HG02943 (cell line): Measurements from ENCODE around the gene ASCC1.
"Not testable (repeated sequence)": the region's sequence is repeated elsewhere in the genome, so short reads cannot be mapped to it uniquely, and the experiment has no call there.

Experiments
- ATAC-seq: cut with Tn5 transposase; IDR thresholded peaks from one replicate; pipeline ENCODE4 v1.9.1; 2021; ENCODE audit warnings: mild to moderate bottlenecking, low read depth, moderate library complexity; ENCODE audit not compliant: unreplicated experiment

ASCC1 gene

GRCh38 chr10:72249176-72249862, 33.2 kb upstream of the ASCC1 start:
- ATAC-seq = not testable (repeated sequence)

GRCh38 chr10:72248468-72249151, 32.5 kb upstream of the ASCC1 start:
- peak; percentile 84 for ATAC-seq

GRCh38 chr10:72245949-72246525, 30.0 kb upstream of the ASCC1 start:
- ATAC-seq = no peak

GRCh38 chr10:72244573-72245038, 28.5 kb upstream of the ASCC1 start:
- ATAC-seq = no peak

GRCh38 chr10:72243822-72244437, 27.9 kb upstream of the ASCC1 start:
- no peak for ATAC-seq

GRCh38 chr10:72242675-72243074, 26.6 kb upstream of the ASCC1 start:
- ATAC-seq = no peak

- no peak for ATAC-seq
These were observed 25.7 kb upstream of the ASCC1 start for GRCh38 chr10:72241691-72242252.

GRCh38 chr10:72240371-72240770, 24.3 kb upstream of the ASCC1 start:
- no peak for ATAC-seq

- no peak for ATAC-seq
These were observed 23.3 kb upstream of the ASCC1 start for GRCh38 chr10:72239409-72239808.

- no peak for ATAC-seq
These were observed 22.5 kb upstream of the ASCC1 start for GRCh38 chr10:72238392-72239175.

GRCh38 chr10:72235544-72236279, 19.6 kb upstream of the ASCC1 start:
- ATAC-seq = no peak

GRCh38 chr10:72234560-72235095, 18.6 kb upstream of the ASCC1 start:
- ATAC-seq = no peak

GRCh38 chr10:72233621-72234020, 17.5 kb upstream of the ASCC1 start:
- ATAC-seq = no peak

- no peak for ATAC-seq
These were observed 13.5 kb upstream of the ASCC1 start for GRCh38 chr10:72229261-72230251.

GRCh38 chr10:72228318-72228751, 12.3 kb upstream of the ASCC1 start:
- ATAC-seq = no peak

GRCh38 chr10:72227826-72228225, 11.8 kb upstream of the ASCC1 start:
- ATAC-seq = no peak

GRCh38 chr10:72226418-72227027, 10.4 kb upstream of the ASCC1 start:
- no peak for ATAC-seq

GRCh38 chr10:72224191-72224590, 8.1 kb upstream of the ASCC1 start:
- ATAC-seq = not testable (repeated sequence)
